DMS 273 (cell line): ENCODE measurements around the gene CRCP.
"Not testable (repeated sequence)": the region's sequence is repeated elsewhere in the genome, so short reads cannot be mapped to it uniquely, and the experiment has no call there.

Source experiments
- DNase-seq: peaks from one replicate; lab custom pipeline; 2025; ENCODE audit not compliant: unreplicated experiment; lab: John Stamatoyannopoulos, UW

The CRCP gene

GRCh38 chr7:66105263-66105748, 9.3 kb upstream of the CRCP start:
- no peak for DNase-seq

- DNase-seq, result not testable (repeated sequence)
Measured at GRCh38 chr7:66108410-66108809, 6.2 kb upstream of the CRCP start.

GRCh38 chr7:66110856-66111255, 3.8 kb upstream of the CRCP start:
- no peak for DNase-seq

GRCh38 chr7:66116680-66117420, 2.2 kb downstream of the CRCP start:
- DNase-seq, result not testable (repeated sequence)

GRCh38 chr7:66118603-66119002, 4.0 kb downstream of the CRCP start:
- no peak for DNase-seq

- DNase-seq, result no peak
Measured at GRCh38 chr7:66119245-66119850, 4.7 kb downstream of the CRCP start.

- DNase-seq, result no peak
Measured at GRCh38 chr7:66123175-66123528, 8.5 kb downstream of the CRCP start.

GRCh38 chr7:66124569-66124861, 9.9 kb downstream of the CRCP start:
- DNase-seq, result not testable (repeated sequence)

GRCh38 chr7:66125052-66125694, 10.5 kb downstream of the CRCP start:
- DNase-seq, result peak; percentile 48

GRCh38 chr7:66125781-66126352, 11.2 kb downstream of the CRCP start:
- DNase-seq, result not testable (repeated sequence)

GRCh38 chr7:66127172-66127571, 12.5 kb downstream of the CRCP start:
- DNase-seq, result not testable (repeated sequence)

- DNase-seq, result no peak
Measured at GRCh38 chr7:66138994-66139752, 24.5 kb downstream of the CRCP start.

GRCh38 chr7:66140924-66141323, 26.3 kb downstream of the CRCP start:
- peak; percentile 72 for DNase-seq

GRCh38 chr7:66142334-66142733, 27.7 kb downstream of the CRCP start:
- DNase-seq, result no peak

GRCh38 chr7:66142996-66143395, 28.3 kb downstream of the CRCP start:
- DNase-seq, result peak; percentile 51

GRCh38 chr7:66143876-66144332, 29.3 kb downstream of the CRCP start:
- no peak for DNase-seq

GRCh38 chr7:66145400-66146104, 30.9 kb downstream of the CRCP start:
- DNase-seq, result peak; percentile 77

GRCh38 chr7:66146701-66147100, 32.1 kb downstream of the CRCP start:
- peak; percentile 87 for DNase-seq

GRCh38 chr7:66147657-66148056, 33.0 kb downstream of the CRCP start:
- not testable (repeated sequence) for DNase-seq

- no peak for DNase-seq
Measured at GRCh38 chr7:66150471-66150870, 35.8 kb downstream of the CRCP start.
